ENCODE data around the gene CPLX1. TPM values are rescaled to one million over a fixed set of nuclear protein-coding genes. Genes with fewer than 3 reads are reported as not detected.

CPLX1 gene
- polyA plus RNA-seq, 3 donors: not detected

DNA sequence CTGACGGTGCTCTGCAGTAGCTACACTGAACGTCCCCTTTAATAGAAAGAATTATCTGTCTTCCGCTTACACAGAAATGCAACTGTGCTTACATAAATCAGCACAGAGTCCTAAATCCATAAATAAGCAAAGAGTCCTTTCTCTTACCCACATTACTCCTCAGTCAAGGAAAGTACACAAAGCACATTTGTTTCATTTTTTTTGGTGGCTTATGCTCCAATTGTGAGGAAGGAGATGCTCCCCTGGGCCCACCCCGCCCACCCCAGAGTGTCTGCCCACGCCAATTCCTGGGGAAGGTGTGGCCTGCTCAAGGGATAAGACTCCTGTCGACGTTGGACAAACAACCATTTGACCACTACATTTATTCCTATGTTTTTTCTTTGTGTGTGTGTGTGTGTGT lies 53.8 kb downstream of the CPLX1 start:
- no peak overlapping the region for H3K4me2 ChIP-seq (replicated peaks; ENCODE audit: extremely low read depth, low read length, poor library complexity, severe bottlenecking)
- TF ChIP-seq, protein P1, sequence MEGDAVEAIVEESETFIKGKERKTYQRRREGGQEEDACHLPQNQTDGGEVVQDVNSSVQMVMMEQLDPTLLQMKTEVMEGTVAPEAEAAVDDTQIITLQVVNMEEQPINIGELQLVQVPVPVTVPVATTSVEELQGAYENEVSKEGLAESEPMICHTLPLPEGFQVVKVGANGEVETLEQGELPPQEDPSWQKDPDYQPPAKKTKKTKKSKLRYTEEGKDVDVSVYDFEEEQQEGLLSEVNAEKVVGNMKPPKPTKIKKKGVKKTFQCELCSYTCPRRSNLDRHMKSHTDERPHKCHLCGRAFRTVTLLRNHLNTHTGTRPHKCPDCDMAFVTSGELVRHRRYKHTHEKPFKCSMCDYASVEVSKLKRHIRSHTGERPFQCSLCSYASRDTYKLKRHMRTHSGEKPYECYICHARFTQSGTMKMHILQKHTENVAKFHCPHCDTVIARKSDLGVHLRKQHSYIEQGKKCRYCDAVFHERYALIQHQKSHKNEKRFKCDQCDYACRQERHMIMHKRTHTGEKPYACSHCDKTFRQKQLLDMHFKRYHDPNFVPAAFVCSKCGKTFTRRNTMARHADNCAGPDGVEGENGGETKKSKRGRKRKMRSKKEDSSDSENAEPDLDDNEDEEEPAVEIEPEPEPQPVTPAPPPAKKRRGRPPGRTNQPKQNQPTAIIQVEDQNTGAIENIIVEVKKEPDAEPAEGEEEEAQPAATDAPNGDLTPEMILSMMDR (IDR thresholded peaks at IDR 0.05): no peak
- H2AFZ ChIP-seq (ENCODE audit: insufficient read depth, low read depth, low read length, poor library complexity, severe bottlenecking): no peak overlapping the region
- no peak for DNase-seq
- peaks cover 97% of the 10 kb centered on the region for H4K20me1 ChIP-seq (ENCODE audit: insufficient read depth, low read length)
- H3K27ac ChIP-seq (ENCODE audit: low read depth in 1 of 2, low read length in 2 of 2): peak overlapping the region in 1 of 2 donors; percentile 1
- 67% methylated on average over 2 of the region's 7 CpGs for WGBS (ENCODE audit: insufficient coverage)
- H3K9me3 Mint-ChIP-seq: peaks cover 0 to 6% (median 4%) of the 10 kb centered on the region in 7 donors
- no peak overlapping the region for H3K4me3 ChIP-seq (replicated peaks in 1 of 3; ENCODE audit: low read depth in 2 of 3, low read length in 3 of 3)
- H3K27me3 Mint-ChIP-seq (ENCODE audit: low read depth in 3 of 3): peaks cover 0 to 1% (median 0%) of the 10 kb centered on the region in 3 donors
- intact Hi-C loops (cut with micrococcal nuclease): no loop called here
- H3K9ac ChIP-seq (ENCODE audit: insufficient read depth, low read length, poor library complexity, severe bottlenecking): no peak overlapping the region
- H3K27me3 ChIP-seq (ENCODE audit: control insufficient read depth in 2 of 2, insufficient read depth in 2 of 2, low read length in 2 of 2): no peaks in the 10 kb centered on the region
- peaks cover 1% of the 10 kb centered on the region for H3K4me1 Mint-ChIP-seq
- H3K4me3 Mint-ChIP-seq: no peak overlapping the region
- peaks cover 51 to 89% of the 10 kb centered on the region in 2 donors for H3K36me3 ChIP-seq (replicated peaks in 1 of 2; ENCODE audit: control insufficient read depth in 1 of 2, insufficient read depth in 2 of 2, low read length in 2 of 2)
- H3K36me3 Mint-ChIP-seq: peaks cover 50 to 82% of the 10 kb centered on the region in 2 donors
- peak overlapping the region in 2 of 7 donors; percentile 6 to 37 for H3K27ac Mint-ChIP-seq
- H3K79me2 ChIP-seq (ENCODE audit: insufficient read depth, low read length): peaks cover 94% of the 10 kb centered on the region
- H3K9me3 ChIP-seq (replicated peaks in 1 of 2; ENCODE audit: control insufficient read depth in 1 of 2, insufficient read depth in 1 of 2, low read length in 2 of 2): no peaks in the 10 kb centered on the region
- no peaks in the 10 kb centered on the region for H3K4me1 ChIP-seq (ENCODE audit: control insufficient read depth in 1 of 2, insufficient read depth in 2 of 2, low read length in 2 of 2)

DNA sequence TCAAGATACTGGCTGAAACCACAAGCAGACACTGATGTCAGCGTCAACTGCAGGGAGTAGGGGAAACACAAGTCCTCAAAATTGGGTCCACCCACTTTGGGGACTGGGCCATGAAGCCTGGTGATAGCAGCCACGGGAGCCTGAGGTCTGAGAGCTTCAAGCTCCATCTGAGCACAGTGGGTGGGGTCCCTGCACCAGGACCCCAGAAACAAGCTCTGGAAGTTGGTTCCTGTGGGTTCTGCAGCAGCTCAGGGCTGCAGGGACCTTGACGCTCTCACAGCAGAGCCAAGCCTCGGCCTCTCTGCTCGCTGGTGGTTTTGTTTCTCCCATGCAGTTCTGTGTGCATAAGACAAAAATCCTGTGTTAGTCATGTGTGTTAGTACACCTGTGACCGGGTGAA lies 54.5 kb downstream of the CPLX1 start:
- Histone ChIP-seq H3K79me2 (ENCODE audit: insufficient read depth, low read length) (peaks cover 88% of the 10 kb centered on the region), H2AFZ (ENCODE audit: insufficient read depth, low read depth, low read length, poor library complexity, severe bottlenecking) (no peak overlapping the region), H3K4me2 (replicated peaks; ENCODE audit: extremely low read depth, low read length, poor library complexity, severe bottlenecking) (no peak overlapping the region), H3K27ac (ENCODE audit: low read depth in 1 of 2, low read length in 2 of 2) (peak overlapping the region in 1 of 2 donors; percentile 1), H3K4me1 (ENCODE audit: control insufficient read depth in 1 of 2, insufficient read depth in 2 of 2, low read length in 2 of 2) (no peaks in the 10 kb centered on the region), H3K4me3 (replicated peaks in 1 of 3; ENCODE audit: low read depth in 2 of 3, low read length in 3 of 3) (no peak overlapping the region), H3K9ac (ENCODE audit: insufficient read depth, low read length, poor library complexity, severe bottlenecking) (no peak overlapping the region), H3K27me3 (ENCODE audit: control insufficient read depth in 2 of 2, insufficient read depth in 2 of 2, low read length in 2 of 2) (no peaks in the 10 kb centered on the region), H4K20me1 (ENCODE audit: insufficient read depth, low read length) (peaks cover 97% of the 10 kb centered on the region), H3K36me3 (replicated peaks in 1 of 2; ENCODE audit: control insufficient read depth in 1 of 2, insufficient read depth in 2 of 2, low read length in 2 of 2) (peaks cover 52 to 91% of the 10 kb centered on the region in 2 donors), H3K9me3 (replicated peaks in 1 of 2; ENCODE audit: control insufficient read depth in 1 of 2, insufficient read depth in 1 of 2, low read length in 2 of 2) (no peaks in the 10 kb centered on the region)
- Mint-ChIP-seq H3K27ac (peak overlapping the region in 4 of 7 donors; percentile 14 to 53 (median 32)), H3K4me1 (peaks cover 1% of the 10 kb centered on the region), H3K27me3 (ENCODE audit: low read depth in 3 of 3) (no peaks in the 10 kb centered on the region), H3K4me3 (no peak overlapping the region), H3K9me3 (peaks cover 0 to 6% (median 5%) of the 10 kb centered on the region in 7 donors), H3K36me3 (peaks cover 52 to 82% of the 10 kb centered on the region in 2 donors)
- TF ChIP-seq, protein P1 (IDR thresholded peaks at IDR 0.05): no peak
- intact Hi-C loops (cut with micrococcal nuclease): no loop called here
- DNase-seq: no peak
- 75% methylated on average over 4 of the region's 6 CpGs for WGBS (ENCODE audit: insufficient coverage)
